H4 (cell line): Measurements from ENCODE around the gene UQCC5. TPM values are rescaled to one million over a fixed set of nuclear protein-coding genes. Genes with fewer than 3 reads are reported as not detected.
"Not testable (repeated sequence)": the region's sequence is repeated elsewhere in the genome, so short reads cannot be mapped to it uniquely, and the experiment has no call there.

Experiments used
- DNase-seq: peaks from one replicate; pipeline ENCODE4 v3.0.0-alpha.2; 2015; ENCODE audit warnings: low spot score
- total RNA-seq: library from RNA; depleted of rRNA; stranded (reverse); fragments of >200 nt; shearing (Covaris generic); gene quantifications from 2 replicates; pipeline ENCODE4 v1.2.3, GENCODE V29; 2014

The UQCC5 gene
- total RNA-seq, 1 experiment from 2014 or later = 1.5 TPM

- DNase-seq = no peak
These were observed 13.7 kb upstream of the UQCC5 start for GRCh38 chr3:52522651-52523251.

- no peak for DNase-seq
These were observed 12.8 kb upstream of the UQCC5 start for GRCh38 chr3:52523386-52524257.

- no peak for DNase-seq
These were observed 12.1 kb upstream of the UQCC5 start for GRCh38 chr3:52524258-52524751.

GRCh38 chr3:52524752-52525679 is 11.4 kb upstream of the UQCC5 start:
- DNase-seq = no peak

GRCh38 chr3:52525680-52526561 is 10.5 kb upstream of the UQCC5 start:
- DNase-seq = no peak

GRCh38 chr3:52526671-52527038 is 9.8 kb upstream of the UQCC5 start:
- DNase-seq = not testable (repeated sequence)

- DNase-seq = no peak
These were observed 9.2 kb upstream of the UQCC5 start for GRCh38 chr3:52527039-52527731.

- no peak for DNase-seq
These were observed 8.4 kb upstream of the UQCC5 start for GRCh38 chr3:52527732-52528585.

GRCh38 chr3:52528586-52529375 is 7.6 kb upstream of the UQCC5 start:
- no peak for DNase-seq

GRCh38 chr3:52529376-52530333 is 6.8 kb upstream of the UQCC5 start:
- DNase-seq = no peak

GRCh38 chr3:52530918-52531826 is 5.2 kb upstream of the UQCC5 start:
- no peak for DNase-seq

GRCh38 chr3:52531860-52532516 is 4.4 kb upstream of the UQCC5 start:
- DNase-seq = no peak

- DNase-seq = no peak
These were observed 3.9 kb upstream of the UQCC5 start for GRCh38 chr3:52532517-52532837.

- no peak for DNase-seq
These were observed 3.4 kb upstream of the UQCC5 start for GRCh38 chr3:52532838-52533622.

- DNase-seq = peak; percentile 22
These were observed 2.7 kb upstream of the UQCC5 start, which contains the start of gene NT5DC2 for GRCh38 chr3:52533623-52534280. TSS of gene NT5DC2 (minus strand) at chr3:52533857. CDS start at chr3:52533737, 120 bp downstream.
